HCT116 (cell line): ENCODE measurements around the gene CCHCR1. TPM values are rescaled to one million over a fixed set of nuclear protein-coding genes. Genes with fewer than 3 reads are reported as not detected.

Experiments
- ATAC-seq: fragments of 200-7000 bp; cut with Tn5 transposase; 2 replicates; pipeline ENCODE4 v1.9.1; 2020; ENCODE audit warnings: mild to moderate bottlenecking, moderate library complexity
- BruUV-seq: library from RNA; stranded (reverse); fragments of 400-500 nt; replicated peaks from 2 replicates; lab custom pipeline; 2021; lab: Mats Ljungman, UMichigan
- CTCF ChIA-PET: fragments of 300-600 bp; sonication (Branson Sonifier 250); formaldehyde crosslinking; loops from one replicate; lab custom pipeline; 2021; ENCODE audit warnings: antibody characterized with exemption; lab: Charles Lee
- POLR2A ChIA-PET: fragments of 300-600, 350-600 bp; sonication (Branson Sonifier 250); formaldehyde crosslinking; loops from one replicate; lab custom pipeline; 2021; ENCODE audit warnings: antibody characterized with exemption; lab: Charles Lee
- RAD21 ChIA-PET, 2 experiments: fragments of 300-600 bp; sonication (Branson Sonifier 250); formaldehyde crosslinking; loops; one replicate each; lab custom pipeline; 2023; ENCODE audit warnings: low total read pairs in 2 of 2; ENCODE audit not compliant: uncharacterized antibody in 2 of 2, unreplicated experiment in 2 of 2, low non-redundant PET in 1 of 2; lab: Charles Lee
- DNase-seq: peaks from one replicate; pipeline ENCODE4 v3.0.0-alpha.2; 2010; ENCODE audit warnings: low read depth, low spot score
- H2AFZ ChIP-seq: fragments of 200-600 bp; shearing (Covaris generic), sonication (generic); 2 replicates; pipeline ENCODE4 v1.6.1; 2017; ENCODE audit warnings: low read depth, mixed run types, mixed read lengths, antibody characterized with exemption, low read length; ENCODE audit not compliant: poor library complexity, severe bottlenecking
- H3K27ac ChIP-seq: 2 replicates; pipeline ENCODE4 v1.5.1; 2012; ENCODE audit warnings: low read depth, low read length
- H3K27me3 ChIP-seq: fragments of 200-600 bp; sonication (generic); 2 replicates; pipeline ENCODE4 v1.6.1; 2016; ENCODE audit warnings: mixed run types, low read length, mixed read lengths; ENCODE audit not compliant: insufficient read depth
- H3K36me3 ChIP-seq, 2 experiments: fragments of 200-500 bp in 1 of 2; fragments of 200-600 bp in 1 of 2; sonication (Bioruptor generic) in 1 of 2; sonication (generic) in 1 of 2; 2 replicates each; pipeline versions ENCODE4 v1.5.1 to v1.6.1; 2014 to 2016; ENCODE audit warnings: low read length in 2 of 2, inconsistent platforms in 1 of 2, mixed read lengths in 1 of 2, mixed run types in 1 of 2; ENCODE audit not compliant: insufficient read depth in 2 of 2, control insufficient read depth in 1 of 2
- H3K4me1 ChIP-seq, 2 experiments: fragments of 200-600 bp in 1 of 2; sonication (generic) in 1 of 2; 2 replicates each; pipeline versions ENCODE4 v1.5.1 to v1.6.1; 2012 to 2017; ENCODE audit warnings: low read length in 2 of 2, inconsistent platforms in 1 of 2, mild to moderate bottlenecking in 1 of 2, mixed read lengths in 1 of 2, mixed run types in 1 of 2, moderate library complexity in 1 of 2; ENCODE audit not compliant: insufficient read depth in 2 of 2, control insufficient read depth in 1 of 2
- H3K4me2 ChIP-seq: fragments of 200-600 bp; sonication (generic); 2 replicates; pipeline ENCODE4 v1.6.1; 2017; ENCODE audit warnings: mixed run types, low read length, mixed read lengths
- H3K4me3 ChIP-seq, 2 experiments: fragments of 200-600 bp in 1 of 2; sonication (generic) in 1 of 2; replicated peaks in 1 of 2; 2 replicates each; pipeline ENCODE4 v1.5.1; 2011 to 2016; ENCODE audit warnings: low read length in 2 of 2, control low read depth in 1 of 2, low read depth in 1 of 2, mild to moderate bottlenecking in 1 of 2, mixed read lengths in 1 of 2, mixed run types in 1 of 2
- H3K79me2 ChIP-seq: fragments of 200-600 bp; sonication (generic); 2 replicates; pipeline ENCODE4 v1.6.1; 2017; ENCODE audit warnings: mild to moderate bottlenecking, mixed run types, low read length, moderate library complexity, mixed read lengths; ENCODE audit not compliant: insufficient read depth
- H3K9ac ChIP-seq: fragments of 200-600 bp; sonication (generic); 2 replicates; pipeline ENCODE4 v1.6.1; 2016; ENCODE audit warnings: low read length, mixed read lengths
- H3K9me2 ChIP-seq: fragments of 200-600 bp; sonication (generic), shearing (Covaris generic); 2 replicates; pipeline ENCODE4 v1.6.1; 2017; ENCODE audit warnings: mixed run types, mild to moderate bottlenecking, moderate library complexity; ENCODE audit not compliant: insufficient read depth
- H3K9me3 ChIP-seq, 2 experiments: fragments of 200-500 bp in 1 of 2; fragments of 200-600 bp in 1 of 2; sonication (Bioruptor generic) in 1 of 2; sonication (generic) in 1 of 2; 2 replicates each; pipeline ENCODE4 v1.6.1; 2014 to 2017; ENCODE audit warnings: low read length in 2 of 2, mixed read lengths in 2 of 2, inconsistent platforms in 1 of 2, low read depth in 1 of 2, mild to moderate bottlenecking in 1 of 2, mixed run types in 1 of 2, moderate library complexity in 1 of 2; ENCODE audit not compliant: control insufficient read depth in 1 of 2, insufficient read depth in 1 of 2
- H4K20me1 ChIP-seq: fragments of 200-600 bp; sonication (generic), shearing (Covaris generic); 2 replicates; pipeline ENCODE4 v1.6.1; 2017; ENCODE audit warnings: mixed run types, mild to moderate bottlenecking, moderate library complexity; ENCODE audit not compliant: insufficient read depth
- ATF3 ChIP-seq: IDR thresholded peaks from 2 replicates; pipeline ENCODE4 v1.6.1; 2012
- JUND ChIP-seq: IDR thresholded peaks from 2 replicates; pipeline ENCODE4 v1.6.1; 2012
- POLR2AphosphoS5 ChIP-seq: IDR thresholded peaks from 2 replicates; pipeline ENCODE4 v1.6.1; 2011; ENCODE audit warnings: mild to moderate bottlenecking, low read depth, low read length, moderate library complexity
- SP1 ChIP-seq: IDR thresholded peaks from 2 replicates; pipeline ENCODE4 v1.6.1; 2012; ENCODE audit warnings: low read depth
- TCF7L2 ChIP-seq: IDR thresholded peaks from 2 replicates; pipeline ENCODE4 v1.7.0; 2011; ENCODE audit warnings: borderline replicate concordance, inconsistent platforms; ENCODE audit not compliant: insufficient read depth, insufficient read length; ENCODE audit errors: extremely low read depth
- ZFX ChIP-seq: fragments of 450-650 bp; IDR thresholded peaks from 2 replicates; pipeline ENCODE4 v1.6.1; 2017
- ZNF274 ChIP-seq: fragments of 200-500 bp; sonication (Bioruptor generic); IDR thresholded peaks from 2 replicates; pipeline ENCODE4 v1.6.1; 2014; ENCODE audit warnings: mild to moderate bottlenecking, low read depth, low read length, inconsistent platforms
- intact Hi-C: fragments of 100-400 bp; cut with micrococcal nuclease; formaldehyde crosslinking; loops from 2 replicates; pipeline ENCODE4 v1.10.0; 2022
- total RNA-seq: library from RNA; stranded (reverse); gene quantifications from one replicate; pipeline ENCODE4 v1.2.1, GENCODE V29; 2021; ENCODE audit not compliant: unreplicated experiment
- TF ChIP-seq, protein P1 (sequence below), 3 experiments: fragments of 200-600 bp in 1 of 3; sonication (generic) in 1 of 3; IDR thresholded peaks in 2 of 3; conservative IDR thresholded peaks in 1 of 3; 2 replicates each; pipeline ENCODE4 v1.5.1; 2012 to 2017; ENCODE audit warnings: low read depth in 2 of 3, low read length in 2 of 3, antibody characterized with exemption in 1 of 3, borderline replicate concordance in 1 of 3, control low read depth in 1 of 3, mild to moderate bottlenecking in 1 of 3, mixed read lengths in 1 of 3, mixed run types in 1 of 3, moderate library complexity in 1 of 3; ENCODE audit not compliant: insufficient read depth in 1 of 3
- TF ChIP-seq, protein P2 (sequence below): IDR thresholded peaks from 2 replicates; pipeline ENCODE4 v1.6.1; 2012; ENCODE audit warnings: low read depth

The CCHCR1 gene
- total RNA-seq, 1 experiment from 2014 or later = 40.7 TPM

- RAD21 ChIA-PET = interaction anchor here in 1 of 2 experiments (0.6 kb wide), 1 partner anchor 22 kb away, joined by 3 read pairs; no protein-coding TSS in a partner anchor
- TF ChIP-seq SP1 (no peak), TCF7L2 (no peak), POLR2AphosphoS5 (no peak), ATF3 (no peak), JUND (no peak), ZNF274 (no peak), ZFX (no peak)
- TF ChIP-seq, protein P1, sequence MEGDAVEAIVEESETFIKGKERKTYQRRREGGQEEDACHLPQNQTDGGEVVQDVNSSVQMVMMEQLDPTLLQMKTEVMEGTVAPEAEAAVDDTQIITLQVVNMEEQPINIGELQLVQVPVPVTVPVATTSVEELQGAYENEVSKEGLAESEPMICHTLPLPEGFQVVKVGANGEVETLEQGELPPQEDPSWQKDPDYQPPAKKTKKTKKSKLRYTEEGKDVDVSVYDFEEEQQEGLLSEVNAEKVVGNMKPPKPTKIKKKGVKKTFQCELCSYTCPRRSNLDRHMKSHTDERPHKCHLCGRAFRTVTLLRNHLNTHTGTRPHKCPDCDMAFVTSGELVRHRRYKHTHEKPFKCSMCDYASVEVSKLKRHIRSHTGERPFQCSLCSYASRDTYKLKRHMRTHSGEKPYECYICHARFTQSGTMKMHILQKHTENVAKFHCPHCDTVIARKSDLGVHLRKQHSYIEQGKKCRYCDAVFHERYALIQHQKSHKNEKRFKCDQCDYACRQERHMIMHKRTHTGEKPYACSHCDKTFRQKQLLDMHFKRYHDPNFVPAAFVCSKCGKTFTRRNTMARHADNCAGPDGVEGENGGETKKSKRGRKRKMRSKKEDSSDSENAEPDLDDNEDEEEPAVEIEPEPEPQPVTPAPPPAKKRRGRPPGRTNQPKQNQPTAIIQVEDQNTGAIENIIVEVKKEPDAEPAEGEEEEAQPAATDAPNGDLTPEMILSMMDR (IDR thresholded peaks at IDR 0.05 in 2 of 3, conservative IDR thresholded peaks at IDR 0.05 in 1 of 3; ENCODE audit: borderline replicate concordance in 1 of 3, insufficient read depth in 1 of 3, low read depth in 2 of 3, low read length in 2 of 3) = no peak
- TF ChIP-seq, protein P2, sequence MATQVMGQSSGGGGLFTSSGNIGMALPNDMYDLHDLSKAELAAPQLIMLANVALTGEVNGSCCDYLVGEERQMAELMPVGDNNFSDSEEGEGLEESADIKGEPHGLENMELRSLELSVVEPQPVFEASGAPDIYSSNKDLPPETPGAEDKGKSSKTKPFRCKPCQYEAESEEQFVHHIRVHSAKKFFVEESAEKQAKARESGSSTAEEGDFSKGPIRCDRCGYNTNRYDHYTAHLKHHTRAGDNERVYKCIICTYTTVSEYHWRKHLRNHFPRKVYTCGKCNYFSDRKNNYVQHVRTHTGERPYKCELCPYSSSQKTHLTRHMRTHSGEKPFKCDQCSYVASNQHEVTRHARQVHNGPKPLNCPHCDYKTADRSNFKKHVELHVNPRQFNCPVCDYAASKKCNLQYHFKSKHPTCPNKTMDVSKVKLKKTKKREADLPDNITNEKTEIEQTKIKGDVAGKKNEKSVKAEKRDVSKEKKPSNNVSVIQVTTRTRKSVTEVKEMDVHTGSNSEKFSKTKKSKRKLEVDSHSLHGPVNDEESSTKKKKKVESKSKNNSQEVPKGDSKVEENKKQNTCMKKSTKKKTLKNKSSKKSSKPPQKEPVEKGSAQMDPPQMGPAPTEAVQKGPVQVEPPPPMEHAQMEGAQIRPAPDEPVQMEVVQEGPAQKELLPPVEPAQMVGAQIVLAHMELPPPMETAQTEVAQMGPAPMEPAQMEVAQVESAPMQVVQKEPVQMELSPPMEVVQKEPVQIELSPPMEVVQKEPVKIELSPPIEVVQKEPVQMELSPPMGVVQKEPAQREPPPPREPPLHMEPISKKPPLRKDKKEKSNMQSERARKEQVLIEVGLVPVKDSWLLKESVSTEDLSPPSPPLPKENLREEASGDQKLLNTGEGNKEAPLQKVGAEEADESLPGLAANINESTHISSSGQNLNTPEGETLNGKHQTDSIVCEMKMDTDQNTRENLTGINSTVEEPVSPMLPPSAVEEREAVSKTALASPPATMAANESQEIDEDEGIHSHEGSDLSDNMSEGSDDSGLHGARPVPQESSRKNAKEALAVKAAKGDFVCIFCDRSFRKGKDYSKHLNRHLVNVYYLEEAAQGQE = no peak
- Histone ChIP-seq H3K9me3 (no peaks in the 10 kb centered on the region), H3K36me3 (no peaks in the 10 kb centered on the region), H3K9ac (no peak overlapping the region), H2AFZ (no peak overlapping the region), H3K4me2 (no peak overlapping the region), H3K9me2 (no peaks in the 10 kb centered on the region), H3K79me2 (no peaks in the 10 kb centered on the region), H3K27ac (no peak overlapping the region), H3K4me1 (peaks cover 3 to 12% of the 10 kb centered on the region in 2 experiments; a peak in 3 of 4 replicates), H3K27me3 (no peaks in the 10 kb centered on the region), H4K20me1 (no peaks in the 10 kb centered on the region), H3K4me3 (no peak overlapping the region)
- intact Hi-C loops = no loop called here
- BruUV-seq = no TSS peak
- CTCF ChIA-PET = interaction anchor here (0.6 to 1.8 kb wide), 6 partner anchors 10 to 650 kb away, joined by 3 to 13 read pairs (median 6); partner anchors contain the start of genes C6orf15 and PSORS1C1
- no peak for ATAC-seq
- DNase-seq = no peak
- POLR2A ChIA-PET = interaction anchor here (1.1 kb wide), 1 partner anchor 12 kb away, joined by 11 read pairs; the partner anchor contains the start of gene PSORS1C1
These were observed 54.5 kb downstream of the CCHCR1 start for GRCh38 chr6:31103136-31103535.
